ENCODE results near the gene ADAMTS14.

The ADAMTS14 gene

DNA sequence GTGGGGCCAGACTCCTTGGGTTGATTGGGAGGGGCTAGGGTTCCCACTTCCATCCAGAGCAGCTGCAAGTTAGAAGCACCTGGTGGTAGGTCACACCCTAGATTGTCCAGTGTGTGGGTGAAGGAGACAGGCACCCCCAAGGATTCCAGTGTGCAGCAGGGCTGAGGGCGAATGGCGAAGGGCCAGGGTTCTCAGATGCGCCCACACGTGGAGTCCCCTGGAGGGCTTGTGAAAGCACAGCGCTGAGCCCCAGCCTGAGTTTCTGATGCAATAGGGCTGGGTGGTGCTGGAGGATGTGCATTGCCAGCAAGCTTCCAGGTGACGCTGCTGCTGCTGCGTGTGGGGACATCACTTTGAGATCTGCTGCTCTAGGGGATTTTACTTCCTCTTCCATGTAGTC is 87.5 kb downstream of the ADAMTS14 start:
- H3K4me3 ChIP-seq (ENCODE audit: low read length) = no peak overlapping the region
- H4K20me1 ChIP-seq (ENCODE audit: control insufficient read depth, insufficient read depth, low read depth, low read length) = no peaks in the 10 kb centered on the region
- H3F3A ChIP-seq (ENCODE audit: control insufficient read depth, insufficient read depth) = no peaks in the 10 kb centered on the region
- H3K4me2 ChIP-seq (ENCODE audit: low read length) = no peak overlapping the region
- H3K4me1 ChIP-seq (ENCODE audit: control insufficient read depth, low read length) = no peaks in the 10 kb centered on the region
- TF ChIP-seq, protein P1, sequence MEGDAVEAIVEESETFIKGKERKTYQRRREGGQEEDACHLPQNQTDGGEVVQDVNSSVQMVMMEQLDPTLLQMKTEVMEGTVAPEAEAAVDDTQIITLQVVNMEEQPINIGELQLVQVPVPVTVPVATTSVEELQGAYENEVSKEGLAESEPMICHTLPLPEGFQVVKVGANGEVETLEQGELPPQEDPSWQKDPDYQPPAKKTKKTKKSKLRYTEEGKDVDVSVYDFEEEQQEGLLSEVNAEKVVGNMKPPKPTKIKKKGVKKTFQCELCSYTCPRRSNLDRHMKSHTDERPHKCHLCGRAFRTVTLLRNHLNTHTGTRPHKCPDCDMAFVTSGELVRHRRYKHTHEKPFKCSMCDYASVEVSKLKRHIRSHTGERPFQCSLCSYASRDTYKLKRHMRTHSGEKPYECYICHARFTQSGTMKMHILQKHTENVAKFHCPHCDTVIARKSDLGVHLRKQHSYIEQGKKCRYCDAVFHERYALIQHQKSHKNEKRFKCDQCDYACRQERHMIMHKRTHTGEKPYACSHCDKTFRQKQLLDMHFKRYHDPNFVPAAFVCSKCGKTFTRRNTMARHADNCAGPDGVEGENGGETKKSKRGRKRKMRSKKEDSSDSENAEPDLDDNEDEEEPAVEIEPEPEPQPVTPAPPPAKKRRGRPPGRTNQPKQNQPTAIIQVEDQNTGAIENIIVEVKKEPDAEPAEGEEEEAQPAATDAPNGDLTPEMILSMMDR (IDR thresholded peaks at IDR 0.05; ENCODE audit: low read depth, low read length, poor library complexity, severe bottlenecking) = no peak
- TF ChIP-seq EZH2phosphoT487 (IDR thresholded peaks at IDR 0.05; ENCODE audit: borderline replicate concordance, low read length) = no peak
- no peaks in the 10 kb centered on the region for H3K9me2 ChIP-seq (replicated peaks; ENCODE audit: control insufficient read depth, low read length)
- H3K9me3 ChIP-seq (ENCODE audit: control insufficient read depth, insufficient read depth, low read length) = no peaks in the 10 kb centered on the region
- H3K27me3 ChIP-seq (ENCODE audit: control insufficient read depth, low read length) = peaks cover 5% of the 10 kb centered on the region; the same call in 1 of the 2 replicates
- no peak overlapping the region for H3K27ac ChIP-seq (ENCODE audit: low read depth, low read length)
- H3K79me2 ChIP-seq (ENCODE audit: control insufficient read depth, low read length) = no peaks in the 10 kb centered on the region
- H3K36me3 ChIP-seq (ENCODE audit: control insufficient read depth, low read length) = no peaks in the 10 kb centered on the region

DNA sequence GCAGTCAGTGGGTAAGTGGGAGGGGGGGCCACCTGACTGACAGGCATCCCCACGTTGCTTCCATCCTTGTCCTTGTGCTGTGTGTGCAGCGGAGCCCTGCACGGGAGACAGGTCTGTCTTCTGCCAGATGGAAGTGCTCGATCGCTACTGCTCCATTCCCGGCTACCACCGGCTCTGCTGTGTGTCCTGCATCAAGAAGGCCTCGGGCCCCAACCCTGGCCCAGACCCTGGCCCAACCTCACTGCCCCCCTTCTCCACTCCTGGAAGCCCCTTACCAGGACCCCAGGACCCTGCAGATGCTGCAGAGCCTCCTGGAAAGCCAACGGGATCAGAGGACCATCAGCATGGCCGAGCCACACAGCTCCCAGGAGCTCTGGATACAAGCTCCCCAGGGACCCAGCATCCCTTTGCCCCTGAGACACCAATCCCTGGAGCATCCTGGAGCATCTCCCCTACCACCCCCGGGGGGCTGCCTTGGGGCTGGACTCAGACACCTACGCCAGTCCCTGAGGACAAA is 88.0 kb downstream of the ADAMTS14 start:
- Histone ChIP-seq H3K27ac (ENCODE audit: low read depth, low read length) (no peak overlapping the region), H3K36me3 (ENCODE audit: control insufficient read depth, low read length) (no peaks in the 10 kb centered on the region), H3K4me3 (ENCODE audit: low read length) (no peak overlapping the region), H3K9me3 (ENCODE audit: control insufficient read depth, insufficient read depth, low read length) (no peaks in the 10 kb centered on the region), H3K79me2 (ENCODE audit: control insufficient read depth, low read length) (no peaks in the 10 kb centered on the region), H4K20me1 (ENCODE audit: control insufficient read depth, insufficient read depth, low read depth, low read length) (no peaks in the 10 kb centered on the region), H3K27me3 (ENCODE audit: control insufficient read depth, low read length) (peaks cover 5% of the 10 kb centered on the region; the same call in 1 of the 2 replicates), H3K4me2 (ENCODE audit: low read length) (no peak overlapping the region), H3K9me2 (replicated peaks; ENCODE audit: control insufficient read depth, low read length) (no peaks in the 10 kb centered on the region), H3K4me1 (ENCODE audit: control insufficient read depth, low read length) (no peaks in the 10 kb centered on the region), H3F3A (ENCODE audit: control insufficient read depth, insufficient read depth) (no peaks in the 10 kb centered on the region)
- TF ChIP-seq, protein P1 (IDR thresholded peaks at IDR 0.05; ENCODE audit: low read depth, low read length, poor library complexity, severe bottlenecking) = no peak
- no peak for TF ChIP-seq EZH2phosphoT487 (IDR thresholded peaks at IDR 0.05; ENCODE audit: borderline replicate concordance, low read length)

DNA sequence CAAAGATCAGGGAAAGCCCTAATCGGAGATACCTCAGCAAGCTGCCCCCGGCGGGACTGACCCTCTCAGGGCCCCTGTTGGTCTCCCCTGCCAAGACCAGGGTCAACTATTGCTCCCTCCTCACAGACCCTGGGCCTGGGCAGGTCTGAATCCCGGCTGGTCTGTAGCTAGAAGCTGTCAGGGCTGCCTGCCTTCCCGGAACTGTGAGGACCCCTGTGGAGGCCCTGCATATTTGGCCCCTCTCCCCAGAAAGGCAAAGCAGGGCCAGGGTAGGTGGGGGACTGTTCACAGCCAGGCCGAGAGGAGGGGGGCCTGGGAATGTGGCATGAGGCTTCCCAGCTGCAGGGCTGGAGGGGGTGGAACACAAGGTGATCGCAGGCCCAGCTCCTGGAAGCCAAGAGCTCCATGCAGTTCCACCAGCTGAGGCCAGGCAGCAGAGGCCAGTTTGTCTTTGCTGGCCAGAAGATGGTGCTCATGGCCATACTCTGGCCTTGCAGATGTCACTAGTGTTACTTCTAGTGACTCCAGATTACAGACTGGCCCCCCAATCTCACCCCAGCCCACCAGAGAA is 88.8 kb downstream of the ADAMTS14 start:
- Histone ChIP-seq H3K4me3 (ENCODE audit: low read length) (no peak overlapping the region), H3F3A (ENCODE audit: control insufficient read depth, insufficient read depth) (no peaks in the 10 kb centered on the region), H3K79me2 (ENCODE audit: control insufficient read depth, low read length) (no peaks in the 10 kb centered on the region), H3K27ac (ENCODE audit: low read depth, low read length) (no peak overlapping the region), H3K4me2 (ENCODE audit: low read length) (no peak overlapping the region), H4K20me1 (ENCODE audit: control insufficient read depth, insufficient read depth, low read depth, low read length) (no peaks in the 10 kb centered on the region), H3K4me1 (ENCODE audit: control insufficient read depth, low read length) (no peaks in the 10 kb centered on the region), H3K27me3 (ENCODE audit: control insufficient read depth, low read length) (peaks cover 3% of the 10 kb centered on the region; the same call in 1 of the 2 replicates), H3K36me3 (ENCODE audit: control insufficient read depth, low read length) (no peaks in the 10 kb centered on the region), H3K9me3 (ENCODE audit: control insufficient read depth, insufficient read depth, low read length) (peaks cover 6% of the 10 kb centered on the region; the same call in 1 of the 2 replicates), H3K9me2 (replicated peaks; ENCODE audit: control insufficient read depth, low read length) (no peaks in the 10 kb centered on the region)
- TF ChIP-seq EZH2phosphoT487 (IDR thresholded peaks at IDR 0.05; ENCODE audit: borderline replicate concordance, low read length) = no peak
- TF ChIP-seq, protein P1 (IDR thresholded peaks at IDR 0.05; ENCODE audit: low read depth, low read length, poor library complexity, severe bottlenecking) = no peak

Measured in DOHH2 (cell line).